ENCODE results near the gene EMILIN2. TPM values are rescaled to one million over a fixed set of nuclear protein-coding genes. Genes with fewer than 3 reads are reported as not detected.

EMILIN2 gene
- total RNA-seq, 1 donor from 2014 or later, result 8.7 TPM

GRCh38 chr18:2884706-2885285, 38.0 kb downstream of the EMILIN2 start:
- H3K4me3 Mint-ChIP-seq (ENCODE audit: low read depth), result no peak overlapping the region
- H3K27ac Mint-ChIP-seq, result no peak overlapping the region
- H3K36me3 Mint-ChIP-seq (ENCODE audit: insufficient read depth), result peaks cover 4% of the 10 kb centered on the region
- peaks cover 16% of the 10 kb centered on the region for H3K9me3 Mint-ChIP-seq (ENCODE audit: low read depth)
- TF ChIP-seq CTCF (IDR thresholded peaks at IDR 0.05; ENCODE audit: unreplicated experiment), result no peak
- DNase-seq (ENCODE audit: low spot score, unreplicated experiment), result no peak
- no peaks in the 10 kb centered on the region for H3K4me1 Mint-ChIP-seq (ENCODE audit: low read depth)
- H3K27me3 Mint-ChIP-seq, result no peaks in the 10 kb centered on the region

- TF ChIP-seq CTCF (IDR thresholded peaks at IDR 0.05; ENCODE audit: unreplicated experiment), result no peak
- Mint-ChIP-seq H3K27me3 (no peaks in the 10 kb centered on the region), H3K4me3 (ENCODE audit: low read depth) (no peak overlapping the region), H3K27ac (no peak overlapping the region), H3K9me3 (ENCODE audit: low read depth) (peaks cover 16% of the 10 kb centered on the region), H3K36me3 (ENCODE audit: insufficient read depth) (peaks cover 4% of the 10 kb centered on the region), H3K4me1 (ENCODE audit: low read depth) (no peaks in the 10 kb centered on the region)
- DNase-seq (ENCODE audit: low spot score, unreplicated experiment), result no peak
Observed at GRCh38 chr18:2887470-2887869, 40.7 kb downstream of the EMILIN2 start.

GRCh38 chr18:2889761-2890192, 43.0 kb downstream of the EMILIN2 start:
- Mint-ChIP-seq H3K4me3 (ENCODE audit: low read depth) (no peak overlapping the region), H3K36me3 (ENCODE audit: insufficient read depth) (peaks cover 4% of the 10 kb centered on the region), H3K27ac (no peak overlapping the region), H3K9me3 (ENCODE audit: low read depth) (peaks cover 16% of the 10 kb centered on the region), H3K27me3 (no peaks in the 10 kb centered on the region), H3K4me1 (ENCODE audit: low read depth) (peaks cover 5% of the 10 kb centered on the region)
- no peak for TF ChIP-seq CTCF (IDR thresholded peaks at IDR 0.05; ENCODE audit: unreplicated experiment)
- DNase-seq (ENCODE audit: low spot score, unreplicated experiment), result no peak

- DNase-seq (ENCODE audit: low spot score, unreplicated experiment), result no peak
- Mint-ChIP-seq H3K4me1 (ENCODE audit: low read depth) (peaks cover 10% of the 10 kb centered on the region), H3K9me3 (ENCODE audit: low read depth) (peaks cover 21% of the 10 kb centered on the region), H3K27me3 (no peaks in the 10 kb centered on the region), H3K36me3 (ENCODE audit: insufficient read depth) (peaks cover 4% of the 10 kb centered on the region), H3K4me3 (ENCODE audit: low read depth) (no peak overlapping the region), H3K27ac (no peak overlapping the region)
- no peak for TF ChIP-seq CTCF (IDR thresholded peaks at IDR 0.05; ENCODE audit: unreplicated experiment)
Observed at GRCh38 chr18:2890606-2891005, 43.8 kb downstream of the EMILIN2 start.

GRCh38 chr18:2891526-2892431, 45.0 kb downstream of the EMILIN2 start:
- H3K27me3 Mint-ChIP-seq, result no peaks in the 10 kb centered on the region
- no peak for TF ChIP-seq CTCF (IDR thresholded peaks at IDR 0.05; ENCODE audit: unreplicated experiment)
- DNase-seq (ENCODE audit: low spot score, unreplicated experiment), result no peak
- H3K4me1 Mint-ChIP-seq (ENCODE audit: low read depth), result peaks cover 10% of the 10 kb centered on the region
- peaks cover 16% of the 10 kb centered on the region for H3K9me3 Mint-ChIP-seq (ENCODE audit: low read depth)
- no peak overlapping the region for H3K4me3 Mint-ChIP-seq (ENCODE audit: low read depth)
- no peak overlapping the region for H3K27ac Mint-ChIP-seq
- peaks cover 4% of the 10 kb centered on the region for H3K36me3 Mint-ChIP-seq (ENCODE audit: insufficient read depth)
